ENCODE results near the gene KCNJ10. TPM values are rescaled to one million over a fixed set of nuclear protein-coding genes. Genes with fewer than 3 reads are reported as not detected.
"Not testable (repeated sequence)": the region's sequence is repeated elsewhere in the genome, so short reads cannot be mapped to it uniquely, and the experiment has no call there.

KCNJ10 gene
- total RNA-seq, 1 donor from 2014 or later: not detected

- DNase-seq (ENCODE audit: extremely low spot score, unreplicated experiment): no peak
- no peak for TF ChIP-seq CTCF (IDR thresholded peaks at IDR 0.05)
- Mint-ChIP-seq H3K4me3 (ENCODE audit: unreplicated experiment) (peak within 1 kb of the TSS; percentile 18), H3K4me1 (ENCODE audit: unreplicated experiment) (peaks cover 36% of the 10 kb centered on the region), H3K27me3 (ENCODE audit: unreplicated experiment) (peaks cover 50% of the 10 kb centered on the region), H3K36me3 (ENCODE audit: unreplicated experiment) (no peaks in the 10 kb centered on the region), H3K9me3 (ENCODE audit: unreplicated experiment) (no peaks in the 10 kb centered on the region), H3K27ac (ENCODE audit: unreplicated experiment) (no peak within 1 kb of the TSS)
Measured at GRCh38 chr1:160115545-160116282, 45.8 kb upstream of the KCNJ10 start, which contains the start of gene ATP1A2. Gene ATP1A2 (plus strand): TSS chr1:160115759. CDS start chr1:160115862, 103 bp downstream.

- DNase-seq (ENCODE audit: extremely low spot score, unreplicated experiment): no peak
- Mint-ChIP-seq H3K36me3 (ENCODE audit: unreplicated experiment) (no peaks in the 10 kb centered on the region), H3K27ac (ENCODE audit: unreplicated experiment) (no peak overlapping the region), H3K4me3 (ENCODE audit: unreplicated experiment) (no peak overlapping the region), H3K4me1 (ENCODE audit: unreplicated experiment) (peaks cover 51% of the 10 kb centered on the region), H3K27me3 (ENCODE audit: unreplicated experiment) (peaks cover 59% of the 10 kb centered on the region), H3K9me3 (ENCODE audit: unreplicated experiment) (no peaks in the 10 kb centered on the region)
- no peak for TF ChIP-seq CTCF (IDR thresholded peaks at IDR 0.05)
Measured at GRCh38 chr1:160114085-160114484, 44.1 kb upstream of the KCNJ10 start.

GRCh38 chr1:160113407-160113806, 43.4 kb upstream of the KCNJ10 start:
- Mint-ChIP-seq H3K27me3 (ENCODE audit: unreplicated experiment) (peaks cover 61% of the 10 kb centered on the region), H3K4me3 (ENCODE audit: unreplicated experiment) (no peak overlapping the region), H3K9me3 (ENCODE audit: unreplicated experiment) (no peaks in the 10 kb centered on the region), H3K4me1 (ENCODE audit: unreplicated experiment) (peaks cover 57% of the 10 kb centered on the region), H3K27ac (ENCODE audit: unreplicated experiment) (no peak overlapping the region), H3K36me3 (ENCODE audit: unreplicated experiment) (no peaks in the 10 kb centered on the region)
- DNase-seq (ENCODE audit: extremely low spot score, unreplicated experiment): no peak
- TF ChIP-seq CTCF (IDR thresholded peaks at IDR 0.05): no peak

GRCh38 chr1:160112357-160112756, 42.4 kb upstream of the KCNJ10 start:
- peaks cover 51% of the 10 kb centered on the region for H3K4me1 Mint-ChIP-seq (ENCODE audit: unreplicated experiment)
- no peak overlapping the region for H3K27ac Mint-ChIP-seq (ENCODE audit: unreplicated experiment)
- no peaks in the 10 kb centered on the region for H3K36me3 Mint-ChIP-seq (ENCODE audit: unreplicated experiment)
- no peaks in the 10 kb centered on the region for H3K9me3 Mint-ChIP-seq (ENCODE audit: unreplicated experiment)
- TF ChIP-seq CTCF (IDR thresholded peaks at IDR 0.05): no peak
- no peak overlapping the region for H3K4me3 Mint-ChIP-seq (ENCODE audit: unreplicated experiment)
- no peak for DNase-seq (ENCODE audit: extremely low spot score, unreplicated experiment)
- H3K27me3 Mint-ChIP-seq (ENCODE audit: unreplicated experiment): peaks cover 53% of the 10 kb centered on the region

GRCh38 chr1:160111462-160111861, 41.5 kb upstream of the KCNJ10 start:
- H3K4me3 Mint-ChIP-seq (ENCODE audit: unreplicated experiment); H3K9me3 Mint-ChIP-seq (ENCODE audit: unreplicated experiment); DNase-seq (ENCODE audit: extremely low spot score, unreplicated experiment); H3K36me3 Mint-ChIP-seq (ENCODE audit: unreplicated experiment); H3K27ac Mint-ChIP-seq (ENCODE audit: unreplicated experiment): not testable (repeated sequence)
- Mint-ChIP-seq H3K27me3 (ENCODE audit: unreplicated experiment) (peaks cover 53% of the 10 kb centered on the region), H3K4me1 (ENCODE audit: unreplicated experiment) (peaks cover 49% of the 10 kb centered on the region)

All from osteocyte (in vitro differentiated cells).